Ectodermal cell (in vitro differentiated cells): ENCODE measurements around the gene DGKG.

Experiments
- H3K27ac ChIP-seq: 2 replicates; pipeline ENCODE4 v1.7.0; 2013; ENCODE audit warnings: mild to moderate bottlenecking, low read depth, low read length; ENCODE audit not compliant: insufficient read depth, poor library complexity, severe bottlenecking
- H3K27me3 ChIP-seq: 2 replicates; pipeline ENCODE4 v1.7.0; 2013; ENCODE audit warnings: mild to moderate bottlenecking, low read length; ENCODE audit not compliant: insufficient read depth, control insufficient read depth, poor library complexity, severe bottlenecking
- H3K36me3 ChIP-seq: one replicate; pipeline ENCODE4 v1.7.0; 2013; ENCODE audit warnings: low read length; ENCODE audit not compliant: control insufficient read depth, insufficient read depth
- H3K4me1 ChIP-seq: one replicate; pipeline ENCODE4 v1.7.0; 2013; ENCODE audit warnings: low read length; ENCODE audit not compliant: control insufficient read depth, insufficient read depth
- H3K4me3 ChIP-seq: 2 replicates; pipeline ENCODE4 v1.7.0; 2013; ENCODE audit warnings: low read depth, low read length, control low read depth; ENCODE audit not compliant: insufficient read depth
- H3K9me3 ChIP-seq: 2 replicates; pipeline ENCODE4 v1.7.0; 2013; ENCODE audit warnings: mild to moderate bottlenecking, low read length, moderate library complexity; ENCODE audit not compliant: control insufficient read depth
- WGBS, 2 experiments: methylation state at CpG; one replicate each; pipeline ENCODE4 v1.1.7; 2013; ENCODE audit warnings: missing lambda C conversion rate in 2 of 2; 5-methylcytosine and 5-hydroxymethylcytosine counted together

Gene DGKG

GRCh38 chr3:186166491-186167288 is 195.3 kb downstream of the DGKG start:
- H3K27ac ChIP-seq = no peak overlapping the region
- H3K4me1 ChIP-seq = no peaks in the 10 kb centered on the region
- H3K36me3 ChIP-seq = no peaks in the 10 kb centered on the region
- H3K9me3 ChIP-seq = no peaks in the 10 kb centered on the region
- peaks cover 8% of the 10 kb centered on the region for H3K27me3 ChIP-seq
- 88 to 89% methylated on average over 3 of the region's 3 CpGs for WGBS, 2 experiments
- H3K4me3 ChIP-seq = no peak overlapping the region

GRCh38 chr3:186166036-186166435 is 196.0 kb downstream of the DGKG start:
- Histone ChIP-seq H3K36me3 (no peaks in the 10 kb centered on the region), H3K27me3 (peaks cover 8% of the 10 kb centered on the region), H3K4me3 (no peak overlapping the region), H3K9me3 (no peaks in the 10 kb centered on the region), H3K4me1 (no peaks in the 10 kb centered on the region), H3K27ac (no peak overlapping the region)
- WGBS, 2 experiments = 89 to 93% methylated on average over 3 of the region's 3 CpGs

- Histone ChIP-seq H3K27me3 (peaks cover 8% of the 10 kb centered on the region), H3K4me1 (no peaks in the 10 kb centered on the region), H3K27ac (no peak overlapping the region), H3K36me3 (no peaks in the 10 kb centered on the region), H3K9me3 (no peaks in the 10 kb centered on the region), H3K4me3 (no peak overlapping the region)
- 71 to 83% methylated on average over 1 of the region's 1 CpG for WGBS, 2 experiments
Measured at GRCh38 chr3:186165331-186165730, 196.7 kb downstream of the DGKG start.

- no peaks in the 10 kb centered on the region for H3K36me3 ChIP-seq
- peaks cover 8% of the 10 kb centered on the region for H3K27me3 ChIP-seq
- H3K4me1 ChIP-seq = no peaks in the 10 kb centered on the region
- H3K27ac ChIP-seq = no peak overlapping the region
- H3K9me3 ChIP-seq = no peaks in the 10 kb centered on the region
- WGBS, 2 experiments = 94 to 96% methylated on average over 7 of the region's 7 CpGs
- H3K4me3 ChIP-seq = no peak overlapping the region
Measured at GRCh38 chr3:186164696-186165095, 197.3 kb downstream of the DGKG start.

GRCh38 chr3:186162221-186162620 is 199.8 kb downstream of the DGKG start:
- Histone ChIP-seq H3K9me3 (no peaks in the 10 kb centered on the region), H3K4me3 (no peak overlapping the region), H3K36me3 (no peaks in the 10 kb centered on the region), H3K4me1 (no peaks in the 10 kb centered on the region), H3K27ac (no peak overlapping the region), H3K27me3 (peaks cover 8% of the 10 kb centered on the region)
- WGBS, 2 experiments = 91 to 95% methylated on average over 6 of the region's 6 CpGs

GRCh38 chr3:186160691-186161243 is 201.3 kb downstream of the DGKG start:
- WGBS, 2 experiments = 89 to 90% methylated on average over 12 of the region's 12 CpGs
- H3K4me1 ChIP-seq = no peaks in the 10 kb centered on the region
- H3K36me3 ChIP-seq = no peaks in the 10 kb centered on the region
- no peak overlapping the region for H3K4me3 ChIP-seq
- H3K27ac ChIP-seq = no peak overlapping the region
- H3K9me3 ChIP-seq = no peaks in the 10 kb centered on the region
- H3K27me3 ChIP-seq = no peaks in the 10 kb centered on the region

GRCh38 chr3:186154641-186155040 is 207.4 kb downstream of the DGKG start:
- Histone ChIP-seq H3K27me3 (no peaks in the 10 kb centered on the region), H3K36me3 (no peaks in the 10 kb centered on the region), H3K4me3 (no peak overlapping the region), H3K27ac (no peak overlapping the region), H3K4me1 (no peaks in the 10 kb centered on the region), H3K9me3 (no peaks in the 10 kb centered on the region)
- WGBS, 2 experiments = 92 to 95% methylated on average over 2 of the region's 2 CpGs

GRCh38 chr3:186152889-186153292 is 209.1 kb downstream of the DGKG start:
- no peaks in the 10 kb centered on the region for H3K36me3 ChIP-seq
- H3K9me3 ChIP-seq = no peaks in the 10 kb centered on the region
- no peaks in the 10 kb centered on the region for H3K27me3 ChIP-seq
- no peak overlapping the region for H3K27ac ChIP-seq
- whole genome bisulfite sequencing, 2 experiments = 90 to 97% methylated on average over 8 to 9 of the region's 9 CpGs
- H3K4me3 ChIP-seq = no peak overlapping the region
- no peaks in the 10 kb centered on the region for H3K4me1 ChIP-seq

GRCh38 chr3:186152361-186152798 is 209.7 kb downstream of the DGKG start:
- no peaks in the 10 kb centered on the region for H3K4me1 ChIP-seq
- H3K27ac ChIP-seq = no peak overlapping the region
- no peaks in the 10 kb centered on the region for H3K27me3 ChIP-seq
- WGBS, 2 experiments = 86 to 87% methylated on average over 8 of the region's 8 CpGs
- no peaks in the 10 kb centered on the region for H3K9me3 ChIP-seq
- H3K36me3 ChIP-seq = no peaks in the 10 kb centered on the region
- no peak overlapping the region for H3K4me3 ChIP-seq

- no peaks in the 10 kb centered on the region for H3K4me1 ChIP-seq
- H3K4me3 ChIP-seq = no peak overlapping the region
- H3K27me3 ChIP-seq = no peaks in the 10 kb centered on the region
- no peaks in the 10 kb centered on the region for H3K9me3 ChIP-seq
- WGBS, 2 experiments = 92 to 95% methylated on average over 7 of the region's 7 CpGs
- no peak overlapping the region for H3K27ac ChIP-seq
- H3K36me3 ChIP-seq = no peaks in the 10 kb centered on the region
Measured at GRCh38 chr3:186151077-186151971, 210.7 kb downstream of the DGKG start.
